ENCODE data around the gene BRD4.

- TF ChIP-seq, protein P1, sequence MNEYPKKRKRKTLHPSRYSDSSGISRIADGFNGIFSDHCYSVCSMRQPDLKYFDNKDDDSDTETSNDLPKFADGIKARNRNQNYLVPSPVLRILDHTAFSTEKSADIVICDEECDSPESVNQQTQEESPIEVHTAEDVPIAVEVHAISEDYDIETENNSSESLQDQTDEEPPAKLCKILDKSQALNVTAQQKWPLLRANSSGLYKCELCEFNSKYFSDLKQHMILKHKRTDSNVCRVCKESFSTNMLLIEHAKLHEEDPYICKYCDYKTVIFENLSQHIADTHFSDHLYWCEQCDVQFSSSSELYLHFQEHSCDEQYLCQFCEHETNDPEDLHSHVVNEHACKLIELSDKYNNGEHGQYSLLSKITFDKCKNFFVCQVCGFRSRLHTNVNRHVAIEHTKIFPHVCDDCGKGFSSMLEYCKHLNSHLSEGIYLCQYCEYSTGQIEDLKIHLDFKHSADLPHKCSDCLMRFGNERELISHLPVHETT (tag by site-specific recombination; IDR thresholded peaks at IDR 0.05): no peak
- TF ChIP-seq, protein P2, sequence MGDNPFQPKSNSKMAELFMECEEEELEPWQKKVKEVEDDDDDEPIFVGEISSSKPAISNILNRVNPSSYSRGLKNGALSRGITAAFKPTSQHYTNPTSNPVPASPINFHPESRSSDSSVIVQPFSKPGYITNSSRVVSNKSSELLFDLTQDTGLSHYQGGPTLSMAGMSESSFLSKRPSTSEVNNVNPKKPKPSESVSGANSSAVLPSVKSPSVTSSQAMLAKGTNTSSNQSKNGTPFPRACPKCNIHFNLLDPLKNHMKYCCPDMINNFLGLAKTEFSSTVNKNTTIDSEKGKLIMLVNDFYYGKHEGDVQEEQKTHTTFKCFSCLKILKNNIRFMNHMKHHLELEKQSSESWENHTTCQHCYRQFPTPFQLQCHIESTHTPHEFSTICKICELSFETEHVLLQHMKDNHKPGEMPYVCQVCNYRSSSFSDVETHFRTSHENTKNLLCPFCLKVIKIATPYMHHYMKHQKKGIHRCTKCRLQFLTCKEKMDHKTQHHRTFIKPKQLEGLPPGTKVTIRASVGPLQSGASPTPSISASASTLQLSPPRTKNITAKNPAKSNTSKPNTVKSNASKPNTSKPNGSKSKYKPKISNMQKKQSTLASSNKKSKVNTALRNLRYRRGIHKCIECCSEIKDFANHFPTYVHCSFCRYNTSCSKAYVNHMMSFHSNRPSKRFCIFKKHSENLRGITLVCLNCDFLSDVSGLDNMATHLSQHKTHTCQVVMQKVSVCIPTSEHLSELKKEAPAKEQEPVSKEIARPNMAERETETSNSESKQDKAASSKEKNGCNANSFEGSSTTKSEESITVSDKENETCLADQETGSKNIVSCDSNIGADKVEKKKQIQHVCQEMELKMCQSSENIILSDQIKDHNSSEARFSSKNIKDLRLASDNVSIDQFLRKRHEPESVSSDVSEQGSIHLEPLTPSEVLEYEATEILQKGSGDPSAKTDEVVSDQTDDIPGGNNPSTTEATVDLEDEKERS (tag by site-specific recombination; IDR thresholded peaks at IDR 0.05): no peak
- TF ChIP-seq SETDB1 (IDR thresholded peaks at IDR 0.05; ENCODE audit: insufficient read length, low read length): no peak
- TF ChIP-seq CTCF (tag by site-specific recombination; IDR thresholded peaks at IDR 0.05): no peak
- TF ChIP-seq ZNF529 (tag by site-specific recombination; IDR thresholded peaks at IDR 0.05; ENCODE audit: insufficient replicate concordance): no peak
- no peak for TF ChIP-seq ZBTB21 (tag by site-specific recombination; IDR thresholded peaks at IDR 0.05)
- TF ChIP-seq ZNF610 (tag by site-specific recombination; IDR thresholded peaks at IDR 0.05; ENCODE audit: borderline replicate concordance): no peak
Measured at GRCh38 chr19:15259907-15260306, 72.4 kb downstream of the BRD4 start.

All from HEK293 (cell line).